GM10266 (cell line): ENCODE measurements around the gene ATP5MC2.
"Not testable (repeated sequence)": the region's sequence is repeated elsewhere in the genome, so short reads cannot be mapped to it uniquely, and the experiment has no call there.

ENCODE experiments used
- DNase-seq: peaks from one replicate; pipeline ENCODE4 v3.0.0; 2012; ENCODE audit errors: extremely low spot score
- CTCF ChIP-seq: IDR thresholded peaks from 2 replicates; pipeline ENCODE4 v1.5.1; 2012; ENCODE audit warnings: mild to moderate bottlenecking, low read depth; ENCODE audit not compliant: control insufficient read depth, insufficient read depth; ENCODE audit errors: missing control alignments

ATP5MC2 gene

DNA sequence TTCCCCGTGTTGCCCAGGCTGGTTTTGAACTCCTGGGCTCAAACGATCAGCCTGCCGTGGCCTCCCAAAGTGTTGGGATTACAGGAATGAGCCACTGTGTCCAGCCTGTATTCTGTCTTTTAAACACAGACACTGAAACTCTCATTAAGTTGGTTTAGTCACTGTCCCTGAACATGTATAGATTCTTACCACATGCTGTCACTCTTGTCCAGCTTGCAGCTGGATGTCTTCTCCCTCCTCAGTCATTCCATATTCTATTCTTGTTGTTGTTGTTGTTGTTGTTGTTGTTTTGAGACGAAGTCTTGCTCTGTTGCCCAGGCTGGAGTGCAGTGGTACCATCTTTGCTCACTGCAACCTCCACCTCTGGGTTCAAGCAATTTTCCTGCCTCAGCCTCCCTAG is 12.3 kb upstream of the ATP5MC2 start:
- no peak for TF ChIP-seq CTCF
- no peak for DNase-seq

DNA sequence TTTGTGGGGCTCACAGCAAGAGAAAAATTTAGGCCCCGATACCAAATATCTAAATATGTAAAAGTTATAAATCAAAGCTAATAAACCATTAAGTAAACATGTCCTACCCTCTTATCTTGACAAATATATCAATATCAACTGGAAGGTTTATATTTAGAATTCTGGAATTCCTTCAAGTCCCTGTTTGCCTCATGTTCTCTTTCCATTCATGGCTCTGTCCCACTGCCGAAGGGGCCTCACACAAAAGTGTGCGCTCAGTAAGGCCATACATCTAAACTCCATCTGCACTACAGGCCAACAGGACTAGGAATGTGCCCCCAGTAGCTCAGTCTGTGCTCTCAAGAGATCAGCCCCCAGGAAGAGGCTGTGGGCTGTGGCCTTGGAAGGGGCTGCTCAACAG is 10.6 kb upstream of the ATP5MC2 start:
- no peak for DNase-seq
- no peak for TF ChIP-seq CTCF

GRCh38 chr12:53684654-53685220 is 8.9 kb upstream of the ATP5MC2 start:
- no peak for DNase-seq
- TF ChIP-seq CTCF: no peak

DNA sequence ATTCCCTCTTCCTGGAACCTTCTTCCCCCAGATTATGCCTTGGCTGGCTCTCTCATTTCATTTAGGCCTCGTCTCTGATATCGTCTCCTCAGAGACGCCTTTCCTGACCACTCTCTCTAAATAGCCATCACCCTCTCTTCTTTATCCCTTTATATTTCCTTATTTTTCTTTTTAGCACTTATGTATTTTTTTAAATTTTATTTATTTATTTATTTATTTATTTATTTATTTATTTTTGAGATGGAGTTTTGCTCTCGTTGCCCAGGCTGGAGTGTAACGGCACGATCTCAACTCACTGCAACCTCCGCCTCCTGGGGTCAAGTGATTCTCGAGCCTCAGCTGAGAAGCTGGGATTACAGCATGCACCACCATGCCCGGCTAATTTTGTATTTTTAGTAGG is 8.1 kb upstream of the ATP5MC2 start:
- no peak for TF ChIP-seq CTCF
- no peak for DNase-seq

GRCh38 chr12:53683494-53683893 is 7.6 kb upstream of the ATP5MC2 start:
- DNase-seq: no peak
- TF ChIP-seq CTCF: no peak

DNA sequence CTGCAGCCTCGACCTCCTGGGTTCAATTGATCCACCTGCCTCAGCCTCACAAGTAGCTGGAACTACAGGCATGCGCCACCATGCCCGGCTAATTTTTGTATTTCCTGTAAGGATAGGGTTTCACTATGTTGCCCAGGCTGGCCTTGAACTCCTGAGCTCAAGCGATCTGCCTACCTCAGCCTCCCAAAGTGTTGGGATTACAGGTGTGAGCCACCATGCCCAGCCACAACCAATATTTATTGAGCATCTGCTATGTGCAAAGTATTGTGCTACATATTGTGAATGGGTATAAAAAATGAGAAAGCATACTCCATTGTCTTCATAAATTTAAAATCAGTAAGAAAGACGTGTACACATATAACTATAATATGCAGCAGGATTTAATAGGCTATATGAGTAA is 4.2 kb upstream of the ATP5MC2 start:
- DNase-seq: not testable (repeated sequence)

DNA sequence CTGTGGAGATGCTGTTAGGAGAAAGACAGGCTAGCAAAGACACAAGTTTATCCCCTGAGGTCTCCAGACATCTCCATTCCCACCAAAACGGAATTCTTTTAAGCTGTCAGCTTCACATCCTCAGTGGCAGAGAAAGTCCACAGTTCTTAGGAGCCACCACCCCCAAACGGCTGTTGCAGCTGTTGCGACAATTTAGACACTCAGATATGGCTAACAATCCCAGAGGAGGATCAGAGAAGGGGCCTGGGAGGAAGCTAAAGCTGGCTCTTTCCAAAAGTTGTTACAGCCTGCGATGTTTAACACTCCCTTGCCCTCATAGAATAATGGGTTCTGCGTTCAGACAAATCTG is 1.9 kb upstream of the ATP5MC2 start:
- no peak for DNase-seq
- no peak for TF ChIP-seq CTCF
